ENCODE results near the gene MMRN2. TPM values are rescaled to one million over a fixed set of nuclear protein-coding genes. Genes with fewer than 3 reads are reported as not detected.

The MMRN2 gene
- total RNA-seq, 1 donor from 2014 or later: not detected

DNA sequence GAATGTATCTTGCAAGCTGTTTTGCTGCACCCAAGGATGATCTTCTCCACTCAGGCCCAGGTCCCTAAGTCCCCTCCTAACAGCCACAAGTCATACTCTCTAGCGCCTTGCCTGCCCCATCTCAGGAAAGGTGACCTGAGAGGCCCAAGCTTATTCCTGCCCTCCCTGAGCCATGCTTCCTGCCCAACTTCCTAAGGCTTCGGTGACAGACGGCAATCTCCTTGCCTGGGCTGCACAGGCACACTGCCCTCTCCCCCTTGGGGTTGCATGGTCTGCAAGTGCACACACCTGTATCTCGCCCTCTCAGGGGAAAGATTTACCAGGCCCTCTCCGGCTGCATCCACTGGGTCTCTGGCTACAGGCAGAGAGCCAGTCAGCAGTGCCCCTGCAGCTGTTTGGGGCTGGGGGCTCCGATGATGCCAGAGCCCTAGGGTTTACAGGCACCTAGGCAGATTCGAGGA is 10.1 kb upstream of the MMRN2 start:
- no peak overlapping the region for H3K27ac Mint-ChIP-seq
- peak; percentile 8 for DNase-seq (ENCODE audit: low spot score)
- no peaks in the 10 kb centered on the region for H3K9me3 Mint-ChIP-seq
- H3K36me3 Mint-ChIP-seq (ENCODE audit: low read depth): no peaks in the 10 kb centered on the region
- intact Hi-C loops (cut with micrococcal nuclease): no loop called here
- no peak overlapping the region for H3K4me3 Mint-ChIP-seq (ENCODE audit: low read depth)
- peaks cover 22% of the 10 kb centered on the region for H3K4me1 Mint-ChIP-seq (ENCODE audit: low read depth)
- H3K27me3 Mint-ChIP-seq (ENCODE audit: low read depth): peaks cover 20% of the 10 kb centered on the region

DNA sequence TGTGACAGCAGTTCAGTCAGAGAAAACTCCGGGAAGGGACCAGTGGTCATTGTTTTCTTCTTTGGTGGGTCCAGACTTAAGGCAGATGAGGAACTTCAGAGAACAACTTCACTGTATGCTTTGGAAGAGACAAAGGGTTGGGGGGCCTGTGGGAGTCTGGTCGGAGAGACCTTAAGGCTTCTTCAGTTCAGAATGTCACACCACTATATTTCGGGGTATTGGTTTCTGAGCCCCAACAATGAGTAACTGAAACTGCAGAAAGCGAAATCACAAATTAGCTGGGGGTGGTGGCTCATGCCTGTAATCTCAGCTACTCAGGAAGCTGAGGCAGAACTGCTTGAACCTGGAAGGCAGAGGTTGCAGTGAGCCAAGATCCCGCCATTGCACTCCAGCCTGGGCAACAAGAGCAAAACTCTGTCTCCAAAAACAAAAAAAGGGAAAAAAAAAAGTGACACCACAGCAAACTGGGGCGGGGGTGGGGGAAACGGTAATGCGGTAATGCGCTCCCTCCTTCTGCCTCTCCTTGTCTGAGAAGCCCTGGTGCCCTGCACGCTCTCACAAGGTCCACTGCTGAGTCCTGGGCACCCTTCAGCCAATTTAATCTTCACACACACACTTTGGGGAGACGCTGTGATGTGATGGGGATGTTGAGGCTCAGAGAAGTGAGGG is 8.7 kb upstream of the MMRN2 start:
- no peak for DNase-seq (ENCODE audit: low spot score)
- no peaks in the 10 kb centered on the region for H3K36me3 Mint-ChIP-seq (ENCODE audit: low read depth)

DNA sequence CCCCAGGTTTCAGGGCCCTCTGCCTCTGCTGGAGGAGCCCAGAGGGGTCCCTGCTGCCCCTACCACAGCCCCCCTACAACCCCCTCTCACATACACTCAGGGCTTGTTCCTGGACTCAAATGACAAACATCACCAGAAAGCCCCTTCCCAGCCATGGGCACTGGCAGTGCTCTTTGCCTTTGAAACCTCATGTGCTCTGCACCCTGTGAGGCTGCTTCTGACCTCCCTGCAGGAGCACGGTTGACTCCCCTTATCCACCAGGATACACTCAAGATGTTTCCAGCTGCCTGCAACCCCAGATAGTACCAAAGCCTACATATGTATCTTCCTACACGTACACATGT is 7.4 kb upstream of the MMRN2 start:
- H3K27me3 Mint-ChIP-seq (ENCODE audit: low read depth): peaks cover 10% of the 10 kb centered on the region
- intact Hi-C loops (cut with micrococcal nuclease): loop anchor here (5.0 kb wide), 1 partner anchor 253 kb away; no protein-coding TSS in a partner anchor
- DNase-seq (ENCODE audit: low spot score): no peak
- H3K4me3 Mint-ChIP-seq (ENCODE audit: low read depth): no peak overlapping the region
- no peak overlapping the region for H3K27ac Mint-ChIP-seq
- H3K9me3 Mint-ChIP-seq: no peaks in the 10 kb centered on the region
- no peaks in the 10 kb centered on the region for H3K36me3 Mint-ChIP-seq (ENCODE audit: low read depth)
- H3K4me1 Mint-ChIP-seq (ENCODE audit: low read depth): peaks cover 16% of the 10 kb centered on the region

More for the DNA sequence above, 8.7 kb upstream of the MMRN2 start:
- Mint-ChIP-seq H3K27ac (peak overlapping the region; percentile 43), H3K4me3 (ENCODE audit: low read depth) (peak overlapping the region; percentile 43), H3K9me3 (no peaks in the 10 kb centered on the region), H3K27me3 (ENCODE audit: low read depth) (peaks cover 18% of the 10 kb centered on the region), H3K4me1 (ENCODE audit: low read depth) (peaks cover 18% of the 10 kb centered on the region)
- intact Hi-C loops (cut with micrococcal nuclease): loop anchor here (1.0 kb wide), 1 partner anchor 27 kb away; no protein-coding TSS in a partner anchor

DNA sequence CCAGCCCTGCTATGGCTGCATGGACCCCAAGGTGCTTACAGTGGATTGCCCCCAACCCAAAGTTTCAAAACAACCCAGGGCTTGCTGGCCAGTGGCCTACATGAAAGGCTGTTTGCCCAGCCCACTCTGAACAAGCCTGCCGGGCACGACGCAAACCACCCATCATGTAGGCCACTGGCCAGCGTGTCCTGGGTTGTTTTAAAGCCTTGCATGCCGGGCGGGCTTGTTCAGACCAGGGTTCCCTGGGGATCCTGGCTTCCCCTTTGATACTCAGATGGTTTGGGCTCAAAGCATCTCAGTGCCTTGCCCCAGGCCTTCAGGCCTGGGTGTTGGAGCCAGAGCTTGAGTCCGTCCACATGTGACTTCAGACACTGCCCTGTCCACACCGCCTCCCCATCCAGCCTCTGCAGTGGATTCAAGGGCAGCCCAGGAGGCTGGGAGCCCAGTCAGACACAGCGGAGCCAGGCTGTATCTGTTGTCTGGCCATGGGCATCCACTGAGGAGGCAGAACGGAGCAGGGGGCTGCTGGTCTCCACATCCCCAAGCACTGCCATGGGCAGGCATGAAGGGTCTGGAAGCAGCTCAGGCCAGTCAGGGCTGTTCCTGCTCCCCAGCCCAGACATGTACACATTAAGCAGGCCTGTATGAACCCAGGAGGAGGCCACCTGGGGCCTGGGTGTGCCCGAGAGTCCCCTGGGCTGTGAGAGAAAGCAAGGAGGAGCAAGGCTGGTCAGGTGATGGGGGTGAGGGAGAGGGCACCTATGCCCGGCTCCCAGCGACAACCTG is 6.8 kb upstream of the MMRN2 start:
- Mint-ChIP-seq H3K27me3 (ENCODE audit: low read depth) (peaks cover 7% of the 10 kb centered on the region), H3K9me3 (no peaks in the 10 kb centered on the region), H3K27ac (no peak overlapping the region), H3K4me3 (ENCODE audit: low read depth) (no peak overlapping the region), H3K4me1 (ENCODE audit: low read depth) (peaks cover 16% of the 10 kb centered on the region), H3K36me3 (ENCODE audit: low read depth) (no peaks in the 10 kb centered on the region)
- intact Hi-C loops (cut with micrococcal nuclease): loop anchor here (5.0 kb wide), 1 partner anchor 252 kb away; no protein-coding TSS in a partner anchor
- DNase-seq (ENCODE audit: low spot score): no peak

DNA sequence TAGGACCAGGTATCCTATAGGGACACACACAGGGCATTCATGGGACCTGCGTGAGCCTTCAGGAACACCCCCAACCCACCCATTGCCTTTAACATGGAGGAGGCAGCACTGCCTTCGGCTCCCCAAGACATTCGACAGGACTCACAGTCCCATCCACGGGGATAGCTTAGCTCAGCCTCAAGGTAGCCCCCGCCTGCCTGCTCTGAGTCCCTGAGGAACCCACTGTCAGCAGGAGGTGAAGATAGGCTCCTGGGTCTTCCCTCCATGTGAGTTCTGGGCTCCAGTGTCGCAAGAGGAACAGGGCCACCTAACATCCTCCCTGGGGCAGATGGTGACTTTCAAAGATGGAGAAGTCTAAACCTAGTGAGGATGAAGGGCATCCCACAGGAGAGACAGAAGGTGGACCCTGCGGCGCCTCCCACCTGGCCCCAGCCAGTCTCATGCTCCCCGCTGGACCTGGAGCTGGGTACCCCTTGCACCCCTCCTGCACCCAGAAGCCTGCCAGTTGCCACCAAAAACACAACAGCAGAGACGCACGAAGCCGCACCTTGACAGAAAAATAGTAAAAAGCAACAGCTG is 6.0 kb upstream of the MMRN2 start:
- Mint-ChIP-seq H3K27me3 (ENCODE audit: low read depth) (peaks cover 2% of the 10 kb centered on the region), H3K4me3 (ENCODE audit: low read depth) (no peak overlapping the region), H3K27ac (no peak overlapping the region), H3K4me1 (ENCODE audit: low read depth) (peaks cover 16% of the 10 kb centered on the region), H3K36me3 (ENCODE audit: low read depth) (no peaks in the 10 kb centered on the region), H3K9me3 (no peaks in the 10 kb centered on the region)
- intact Hi-C loops (cut with micrococcal nuclease): loop anchor here (5.0 kb wide), 1 partner anchor 251 kb away; no protein-coding TSS in a partner anchor
- DNase-seq (ENCODE audit: low spot score): no peak

DNA sequence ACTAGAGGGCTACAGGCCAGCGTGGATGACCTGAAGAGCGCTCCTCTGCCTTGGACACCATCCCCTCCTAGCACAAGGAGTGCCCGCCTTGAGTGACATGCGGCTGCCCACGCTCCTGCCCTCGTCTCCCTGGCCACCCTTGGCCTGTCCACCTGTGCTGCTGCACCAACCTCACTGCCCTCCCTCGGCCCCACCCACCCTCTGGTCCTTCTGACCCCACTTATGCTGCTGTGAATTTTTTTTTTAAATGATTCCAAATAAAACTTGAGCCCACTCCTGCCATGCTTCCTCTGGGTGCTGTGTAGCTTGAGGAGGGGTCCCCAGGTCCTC is 5.5 kb upstream of the MMRN2 start:
- no peak for DNase-seq (ENCODE audit: low spot score)
- H3K27me3 Mint-ChIP-seq (ENCODE audit: low read depth): peaks cover 2% of the 10 kb centered on the region
- H3K4me3 Mint-ChIP-seq (ENCODE audit: low read depth): no peak overlapping the region
- no peak overlapping the region for H3K27ac Mint-ChIP-seq
- intact Hi-C loops (cut with micrococcal nuclease): loop anchor here (5.0 kb wide), 1 partner anchor 251 kb away; no protein-coding TSS in a partner anchor
- no peaks in the 10 kb centered on the region for H3K9me3 Mint-ChIP-seq
- H3K36me3 Mint-ChIP-seq (ENCODE audit: low read depth): no peaks in the 10 kb centered on the region
- H3K4me1 Mint-ChIP-seq (ENCODE audit: low read depth): peaks cover 16% of the 10 kb centered on the region

DNA sequence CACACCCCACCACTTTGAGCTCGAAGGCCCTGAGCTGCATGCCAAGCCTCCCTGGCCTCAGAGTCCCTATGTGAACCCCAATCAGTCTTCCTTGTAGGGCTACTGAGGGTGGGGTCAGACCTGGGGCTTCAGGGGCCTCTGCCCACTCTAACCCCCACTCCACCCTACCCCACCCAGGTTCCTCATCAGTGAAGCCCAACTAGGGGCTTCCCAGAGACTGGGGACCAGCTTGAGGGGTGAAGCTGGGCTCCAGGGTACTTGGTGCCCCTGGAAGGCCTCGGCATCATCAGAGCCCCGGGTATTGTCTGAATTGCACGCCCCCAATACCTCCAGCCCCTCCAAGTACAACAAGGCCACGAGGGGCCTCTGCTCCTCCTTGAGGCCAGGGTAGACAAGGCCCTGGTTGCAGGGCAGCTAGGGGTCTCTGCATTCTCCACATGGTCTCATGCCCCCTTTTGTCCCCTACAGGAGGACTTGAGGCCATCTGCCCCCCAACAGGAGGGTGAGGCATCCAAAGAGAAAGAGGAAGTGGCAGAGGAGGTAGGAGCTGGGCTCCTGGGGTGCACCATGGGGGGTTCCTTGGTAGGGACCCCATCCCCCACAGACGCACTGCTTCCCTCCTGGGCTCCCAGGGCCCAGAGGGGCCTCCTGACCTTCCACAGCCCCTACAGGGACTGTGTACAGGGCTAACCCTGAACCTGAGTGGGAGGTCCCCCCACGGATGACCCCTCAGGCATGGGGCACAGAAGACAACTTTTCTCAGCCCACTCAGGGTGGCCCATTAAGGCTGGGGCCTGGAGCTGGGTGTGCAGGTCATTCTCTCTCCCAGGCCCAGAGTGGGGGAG is 4.9 kb upstream of the MMRN2 start:
- Mint-ChIP-seq H3K27ac (no peak overlapping the region), H3K4me1 (ENCODE audit: low read depth) (peaks cover 16% of the 10 kb centered on the region), H3K4me3 (ENCODE audit: low read depth) (no peak overlapping the region), H3K36me3 (ENCODE audit: low read depth) (no peaks in the 10 kb centered on the region), H3K27me3 (ENCODE audit: low read depth) (no peaks in the 10 kb centered on the region), H3K9me3 (no peaks in the 10 kb centered on the region)
- DNase-seq (ENCODE audit: low spot score): no peak
- intact Hi-C loops (cut with micrococcal nuclease): loop anchor here (5.0 kb wide), 1 partner anchor 250 kb away; no protein-coding TSS in a partner anchor

DNA sequence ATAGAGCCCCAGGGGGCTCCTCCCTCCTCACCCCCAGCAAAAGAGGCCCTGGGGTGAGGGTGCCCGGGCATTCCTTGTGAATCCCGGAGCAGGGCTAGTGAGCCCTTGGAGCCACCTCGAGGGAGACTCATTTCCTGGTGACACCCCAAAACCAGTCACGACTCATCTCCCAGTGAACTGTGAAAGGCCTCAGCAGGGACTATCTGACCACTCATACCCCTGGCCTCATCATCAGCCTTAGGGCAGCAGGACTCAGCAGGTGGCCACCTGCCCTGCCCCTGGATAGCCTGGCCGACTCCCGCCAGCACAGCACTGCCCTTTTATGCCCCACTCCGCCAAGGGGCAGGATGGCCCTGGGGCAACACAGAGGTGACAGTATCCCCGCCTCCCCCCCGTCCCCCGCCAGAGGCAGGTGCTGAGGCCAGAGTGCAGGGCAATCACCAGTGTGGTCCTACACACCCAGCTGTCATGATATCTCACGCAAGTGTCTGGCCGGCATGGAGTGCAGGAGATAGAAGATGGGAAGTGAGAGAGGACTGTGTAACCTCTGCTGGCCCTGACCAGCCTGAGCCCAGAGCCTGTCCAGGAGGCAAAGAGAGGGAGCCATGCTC is 4.2 kb upstream of the MMRN2 start:
- DNase-seq (ENCODE audit: low spot score): no peak
- H3K27ac Mint-ChIP-seq: no peak overlapping the region
- H3K27me3 Mint-ChIP-seq (ENCODE audit: low read depth): no peaks in the 10 kb centered on the region
- no peak overlapping the region for H3K4me3 Mint-ChIP-seq (ENCODE audit: low read depth)
- H3K36me3 Mint-ChIP-seq (ENCODE audit: low read depth): no peaks in the 10 kb centered on the region
- intact Hi-C loops (cut with micrococcal nuclease): loop anchor here (5.0 kb wide), 1 partner anchor 249 kb away; no protein-coding TSS in a partner anchor
- H3K9me3 Mint-ChIP-seq: no peaks in the 10 kb centered on the region
- H3K4me1 Mint-ChIP-seq (ENCODE audit: low read depth): peaks cover 13% of the 10 kb centered on the region

DNA sequence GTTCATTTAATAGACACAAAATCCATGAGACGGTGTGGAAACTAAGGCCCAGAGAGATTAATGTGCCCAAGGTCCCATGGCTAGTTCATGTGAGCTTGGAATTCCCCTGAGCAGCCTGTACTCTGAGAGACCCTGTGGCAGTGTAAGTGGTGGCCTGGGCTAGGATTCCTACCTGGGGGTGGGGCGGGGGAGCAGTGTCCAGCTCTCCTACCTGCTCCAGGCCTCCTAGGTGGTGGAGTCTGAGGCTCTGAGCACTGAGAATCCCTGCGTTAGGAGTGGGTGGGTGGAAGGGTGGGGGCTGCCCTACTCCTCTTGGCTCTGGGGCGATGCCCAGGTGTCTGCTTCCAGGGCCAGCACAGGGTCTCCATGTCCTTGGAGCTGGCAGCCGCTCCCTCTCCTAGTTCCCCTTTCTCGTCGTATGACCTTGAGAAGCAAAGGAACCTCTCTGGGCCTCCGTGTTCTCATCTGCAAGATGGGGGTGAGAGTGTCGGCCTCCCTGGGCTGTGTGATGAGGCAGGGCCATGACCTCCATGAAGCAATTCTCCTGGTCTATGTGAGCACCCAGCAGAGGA is 3.5 kb upstream of the MMRN2 start:
- Mint-ChIP-seq H3K4me1 (ENCODE audit: low read depth) (peaks cover 6% of the 10 kb centered on the region), H3K27ac (no peak overlapping the region), H3K36me3 (ENCODE audit: low read depth) (no peaks in the 10 kb centered on the region), H3K27me3 (ENCODE audit: low read depth) (no peaks in the 10 kb centered on the region), H3K9me3 (no peaks in the 10 kb centered on the region), H3K4me3 (ENCODE audit: low read depth) (no peak overlapping the region)
- intact Hi-C loops (cut with micrococcal nuclease): loop anchor here (5.0 kb wide), 1 partner anchor 249 kb away; no protein-coding TSS in a partner anchor
- DNase-seq (ENCODE audit: low spot score): no peak

DNA sequence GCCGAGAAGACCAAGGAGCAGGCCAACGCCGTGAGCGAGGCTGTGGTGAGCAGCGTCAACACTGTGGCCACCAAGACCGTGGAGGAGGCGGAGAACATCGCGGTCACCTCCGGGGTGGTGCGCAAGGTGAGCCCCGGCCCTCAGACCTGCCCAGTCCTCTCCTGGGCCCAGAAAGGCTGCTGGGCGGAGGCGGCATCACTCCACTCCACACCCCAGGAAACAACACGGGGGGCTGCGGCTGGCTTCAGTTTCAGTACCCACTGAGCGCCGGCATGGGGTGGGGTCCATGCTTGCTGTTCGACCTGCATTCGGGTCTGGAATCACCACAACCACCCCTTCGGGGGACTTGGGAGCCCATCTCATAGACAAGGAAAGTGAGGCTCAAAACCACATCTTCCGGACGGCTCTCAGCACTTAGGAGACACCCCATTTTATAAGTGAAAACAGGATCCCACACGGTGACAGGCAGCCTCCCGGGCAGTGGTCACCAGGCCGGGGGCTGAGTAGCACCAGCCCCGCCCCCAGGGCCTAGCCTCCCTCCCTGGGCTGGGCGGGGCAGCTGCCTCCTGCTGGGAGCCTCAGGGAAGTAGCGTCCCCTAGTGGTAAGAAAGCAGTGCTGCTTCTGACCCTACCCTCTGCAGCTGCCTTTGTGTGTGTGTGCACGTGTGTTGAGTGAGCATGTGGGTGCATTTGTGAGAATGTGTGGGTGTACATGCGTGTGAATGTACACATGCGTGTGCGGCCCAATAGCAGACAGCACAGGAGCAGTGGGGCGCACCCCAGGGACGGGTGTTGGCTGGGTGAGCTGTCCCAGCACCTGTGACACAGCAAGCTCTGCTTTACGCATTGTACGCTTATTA is 2.8 kb upstream of the MMRN2 start:
- intact Hi-C loops (cut with micrococcal nuclease): loop anchor here (5.0 kb wide), 1 partner anchor 248 kb away; no protein-coding TSS in a partner anchor
- Mint-ChIP-seq H3K27me3 (ENCODE audit: low read depth) (no peaks in the 10 kb centered on the region), H3K9me3 (no peaks in the 10 kb centered on the region), H3K27ac (no peak overlapping the region), H3K36me3 (ENCODE audit: low read depth) (no peaks in the 10 kb centered on the region), H3K4me3 (ENCODE audit: low read depth) (no peak overlapping the region), H3K4me1 (ENCODE audit: low read depth) (peaks cover 2% of the 10 kb centered on the region)
- peak; percentile 25 for DNase-seq (ENCODE audit: low spot score)

DNA sequence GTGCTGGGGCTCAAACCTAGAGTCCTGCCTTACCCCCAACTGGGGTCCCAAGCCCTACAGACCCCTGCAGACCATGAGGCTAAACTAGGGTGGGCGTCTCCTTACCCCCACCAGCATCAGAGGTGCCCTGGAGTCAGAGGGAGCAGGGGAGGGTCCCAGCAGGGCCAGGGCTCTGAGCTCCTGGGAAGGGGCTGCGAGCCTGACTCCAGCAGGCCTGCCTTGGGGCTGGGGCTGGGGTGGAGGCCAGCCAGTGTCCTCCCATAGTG is 2.3 kb upstream of the MMRN2 start:
- peaks cover 2% of the 10 kb centered on the region for H3K4me1 Mint-ChIP-seq (ENCODE audit: low read depth)
- intact Hi-C loops (cut with micrococcal nuclease): loop anchor here (5.0 kb wide), 1 partner anchor 247 kb away; no protein-coding TSS in a partner anchor
- no peak overlapping the region for H3K4me3 Mint-ChIP-seq (ENCODE audit: low read depth)
- H3K9me3 Mint-ChIP-seq: no peaks in the 10 kb centered on the region
- no peak overlapping the region for H3K27ac Mint-ChIP-seq
- no peak for DNase-seq (ENCODE audit: low spot score)
- H3K27me3 Mint-ChIP-seq (ENCODE audit: low read depth): no peaks in the 10 kb centered on the region
- no peaks in the 10 kb centered on the region for H3K36me3 Mint-ChIP-seq (ENCODE audit: low read depth)
